Liver (tissue), 9 donors: Measurements from ENCODE around the gene TCHHL1. TPM values are rescaled to one million over a fixed set of nuclear protein-coding genes. Genes with fewer than 3 reads are reported as not detected.

ENCODE experiments used
- DNase-seq: peaks from one replicate; pipeline ENCODE4 v3.0.0-alpha.2; 2017; ENCODE audit warnings: low spot score
- H3K27ac ChIP-seq, 2 donors: one replicate each; pipeline ENCODE4 v1.7.0; 2013; ENCODE audit warnings: inconsistent platforms in 2 of 2, low read length in 2 of 2, control low read depth in 1 of 2, low read depth in 1 of 2, mild to moderate bottlenecking in 1 of 2
- H3K27me3 ChIP-seq, 4 donors: one replicate each; pipeline versions ENCODE4 v1.6.1 to v1.7.0; 2013; ENCODE audit warnings: low read length in 3 of 4, inconsistent platforms in 1 of 4, mild to moderate bottlenecking in 1 of 4, moderate library complexity in 1 of 4; ENCODE audit not compliant: control insufficient read depth in 4 of 4, insufficient read depth in 4 of 4
- H3K36me3 ChIP-seq, 4 donors: one replicate each; pipeline versions ENCODE4 v1.6.1 to v1.7.0; 2013; ENCODE audit warnings: low read length in 3 of 4, mild to moderate bottlenecking in 3 of 4, low read depth in 1 of 4, moderate library complexity in 1 of 4; ENCODE audit not compliant: control insufficient read depth in 4 of 4, insufficient read depth in 3 of 4
- H3K4me1 ChIP-seq, 4 donors: one replicate each; pipeline versions ENCODE4 v1.6.1 to v1.7.0; 2013; ENCODE audit warnings: low read length in 3 of 4, mild to moderate bottlenecking in 3 of 4, moderate library complexity in 1 of 4; ENCODE audit not compliant: control insufficient read depth in 4 of 4, insufficient read depth in 4 of 4
- H3K4me3 ChIP-seq, 3 donors: one replicate each; pipeline versions ENCODE4 v1.6.1 to v1.7.0; 2013; ENCODE audit warnings: low read length in 3 of 3, control low read depth in 1 of 3, low read depth in 1 of 3, mild to moderate bottlenecking in 1 of 3
- H3K9ac ChIP-seq, 2 donors: one replicate each; pipeline ENCODE4 v1.7.0; 2013; ENCODE audit warnings: low read length in 2 of 2, mild to moderate bottlenecking in 2 of 2, moderate library complexity in 2 of 2, control low read depth in 1 of 2, low read depth in 1 of 2
- H3K9me3 ChIP-seq, 4 donors: one replicate each; pipeline versions ENCODE4 v1.6.1 to v1.7.0; 2013; ENCODE audit warnings: low read length in 3 of 4; ENCODE audit not compliant: control insufficient read depth in 4 of 4
- EGR1 ChIP-seq, 2 donors: IDR thresholded peaks; 2 replicates each; pipeline ENCODE4 v1.6.1; 2016 to 2018; ENCODE audit warnings: antibody characterized with exemption in 2 of 2, low read depth in 2 of 2
- FOXA1 ChIP-seq: IDR thresholded peaks from 2 replicates; pipeline ENCODE4 v1.6.1; 2016; ENCODE audit warnings: antibody characterized with exemption
- FOXA2 ChIP-seq: IDR thresholded peaks from 2 replicates; pipeline ENCODE4 v1.6.1; 2016; ENCODE audit warnings: antibody characterized with exemption
- GABPA ChIP-seq, 2 donors: IDR thresholded peaks in 1 of 2; conservative IDR thresholded peaks in 1 of 2; 2 replicates each; pipeline ENCODE4 v1.6.1; 2016; ENCODE audit warnings: antibody characterized with exemption in 2 of 2, mild to moderate bottlenecking in 1 of 2, moderate library complexity in 1 of 2
- HNF4A ChIP-seq, 2 donors: conservative IDR thresholded peaks; 2 replicates each; pipeline ENCODE4 v1.6.1; 2016; ENCODE audit warnings: antibody characterized with exemption in 2 of 2, mild to moderate bottlenecking in 2 of 2
- HNF4G ChIP-seq: IDR thresholded peaks from 2 replicates; pipeline ENCODE4 v1.6.1; 2016; ENCODE audit warnings: antibody characterized with exemption
- JUND ChIP-seq, 2 donors: IDR thresholded peaks; 2 replicates each; pipeline ENCODE4 v1.6.1; 2016; ENCODE audit warnings: antibody characterized with exemption in 2 of 2
- MAX ChIP-seq: IDR thresholded peaks from 2 replicates; pipeline ENCODE4 v1.6.1; 2016; ENCODE audit warnings: antibody characterized with exemption
- NR2F2 ChIP-seq: IDR thresholded peaks from 2 replicates; pipeline ENCODE4 v1.6.1; 2016; ENCODE audit warnings: antibody characterized with exemption
- RAD21 ChIP-seq, 2 donors: IDR thresholded peaks; 2 replicates each; pipeline ENCODE4 v1.6.1; 2016; ENCODE audit warnings: antibody characterized with exemption in 2 of 2, mild to moderate bottlenecking in 2 of 2
- REST ChIP-seq: IDR thresholded peaks from 2 replicates; pipeline ENCODE4 v1.6.1; 2016; ENCODE audit warnings: antibody characterized with exemption, mild to moderate bottlenecking
- RXRA ChIP-seq, 2 donors: IDR thresholded peaks; 2 replicates each; pipeline ENCODE4 v1.6.1; 2017 to 2018; ENCODE audit warnings: antibody characterized with exemption in 2 of 2, mild to moderate bottlenecking in 1 of 2
- SP1 ChIP-seq: IDR thresholded peaks from 2 replicates; pipeline ENCODE4 v1.6.1; 2018; ENCODE audit warnings: antibody characterized with exemption, mild to moderate bottlenecking
- TAF1 ChIP-seq: conservative IDR thresholded peaks from 2 replicates; pipeline ENCODE4 v1.6.1; 2016; ENCODE audit warnings: antibody characterized with exemption, mild to moderate bottlenecking
- YY1 ChIP-seq: IDR thresholded peaks from 2 replicates; pipeline ENCODE4 v1.6.1; 2016; ENCODE audit warnings: antibody characterized with exemption, mild to moderate bottlenecking
- ZBTB33 ChIP-seq: IDR thresholded peaks from 2 replicates; pipeline ENCODE4 v1.6.1; 2016; ENCODE audit warnings: antibody characterized with exemption
- WGBS: extraction: QIAGEN DNeasy Blood & Tissue Kit; methylation state at CpG from one replicate; pipeline ENCODE4 v1.1.7; 2013; 5-methylcytosine and 5-hydroxymethylcytosine counted together
- polyA plus RNA-seq, 2 donors: library from polyadenylated mRNA; stranded (reverse) in 1 of 2; unstranded in 1 of 2; fragments of 200-250 nt in 1 of 2; fragments of >200 nt in 1 of 2; fragmentation: Nextera tagmentation in 1 of 2; extraction: Ambion mirVana in 1 of 2; gene quantifications; one replicate each; pipeline versions ENCODE4 v1.2.1 to v1.2.3, GENCODE V29; 2013 to 2015
- total RNA-seq, 2 donors: library from RNA; depleted of rRNA; stranded (reverse); fragments of >200 nt; gene quantifications; one replicate each; pipeline ENCODE4 v1.2.3, GENCODE V29; 2014
- TF ChIP-seq, protein P1 (sequence below): IDR thresholded peaks from 2 replicates; pipeline ENCODE4 v1.6.1; 2016; ENCODE audit warnings: antibody characterized with exemption
- TF ChIP-seq, protein P2 (sequence below): fragments of 150-350 bp; IDR thresholded peaks from 2 replicates; pipeline ENCODE4 v1.5.1; 2017; ENCODE audit warnings: improper control_type of control experiment, low read depth, low read length; ENCODE audit not compliant: missing input control
- donor health status: healthy.
- donor health status: healthy.
- donor health status: healthy.
- donor health status: healthy.
- donor health status: healthy.

The TCHHL1 gene
- total and polyA plus RNA-seq, 4 donors: not detected

GRCh38 chr1:152067929-152068328 lies 20.9 kb downstream of the TCHHL1 start:
- H3K9me3 ChIP-seq: no peaks in the 10 kb centered on the region
- no peaks in the 10 kb centered on the region for H3K4me1 ChIP-seq
- no peaks in the 10 kb centered on the region for H3K36me3 ChIP-seq
- 62% methylated on average over 1 of the region's 1 CpG for WGBS
- no peak overlapping the region for H3K27ac ChIP-seq
- DNase-seq: no peak
- TF ChIP-seq, protein P1, sequence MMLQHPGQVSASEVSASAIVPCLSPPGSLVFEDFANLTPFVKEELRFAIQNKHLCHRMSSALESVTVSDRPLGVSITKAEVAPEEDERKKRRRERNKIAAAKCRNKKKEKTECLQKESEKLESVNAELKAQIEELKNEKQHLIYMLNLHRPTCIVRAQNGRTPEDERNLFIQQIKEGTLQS: no peak
- TF ChIP-seq MAX (no peak), RAD21 (IDR thresholded peaks at IDR 0.05) (no peak), JUND (IDR thresholded peaks at IDR 0.05) (no peak), FOXA2 (no peak), YY1 (no peak)
- TF ChIP-seq, protein P2, sequence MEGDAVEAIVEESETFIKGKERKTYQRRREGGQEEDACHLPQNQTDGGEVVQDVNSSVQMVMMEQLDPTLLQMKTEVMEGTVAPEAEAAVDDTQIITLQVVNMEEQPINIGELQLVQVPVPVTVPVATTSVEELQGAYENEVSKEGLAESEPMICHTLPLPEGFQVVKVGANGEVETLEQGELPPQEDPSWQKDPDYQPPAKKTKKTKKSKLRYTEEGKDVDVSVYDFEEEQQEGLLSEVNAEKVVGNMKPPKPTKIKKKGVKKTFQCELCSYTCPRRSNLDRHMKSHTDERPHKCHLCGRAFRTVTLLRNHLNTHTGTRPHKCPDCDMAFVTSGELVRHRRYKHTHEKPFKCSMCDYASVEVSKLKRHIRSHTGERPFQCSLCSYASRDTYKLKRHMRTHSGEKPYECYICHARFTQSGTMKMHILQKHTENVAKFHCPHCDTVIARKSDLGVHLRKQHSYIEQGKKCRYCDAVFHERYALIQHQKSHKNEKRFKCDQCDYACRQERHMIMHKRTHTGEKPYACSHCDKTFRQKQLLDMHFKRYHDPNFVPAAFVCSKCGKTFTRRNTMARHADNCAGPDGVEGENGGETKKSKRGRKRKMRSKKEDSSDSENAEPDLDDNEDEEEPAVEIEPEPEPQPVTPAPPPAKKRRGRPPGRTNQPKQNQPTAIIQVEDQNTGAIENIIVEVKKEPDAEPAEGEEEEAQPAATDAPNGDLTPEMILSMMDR: no peak
- no peak overlapping the region for H3K9ac ChIP-seq
- H3K27me3 ChIP-seq: peaks cover 0 to 3% (median 1%) of the 10 kb centered on the region in 4 donors
- H3K4me3 ChIP-seq: no peak overlapping the region

DNA sequence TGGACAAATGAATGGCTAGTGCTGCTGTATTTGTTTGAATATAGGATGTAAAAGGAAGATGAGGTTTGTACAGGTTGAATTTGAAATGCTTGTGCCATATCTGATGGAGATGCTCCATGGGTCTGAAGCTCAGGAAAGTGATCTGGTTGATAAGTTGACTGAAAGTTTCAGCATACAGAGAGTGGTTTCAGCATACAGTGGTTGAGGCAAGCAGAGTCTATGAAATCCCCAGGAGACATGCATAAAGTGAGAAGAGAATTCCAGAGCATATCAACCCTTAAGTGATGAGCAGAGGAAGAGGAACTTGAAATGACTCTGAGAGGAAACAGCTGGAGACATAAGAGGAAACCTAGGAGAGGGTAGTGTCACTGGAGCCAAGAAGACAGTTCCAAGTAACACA lies 21.7 kb downstream of the TCHHL1 start:
- Histone ChIP-seq H3K9ac (no peak overlapping the region), H3K36me3 (no peaks in the 10 kb centered on the region), H3K27ac (no peak overlapping the region), H3K4me3 (no peak overlapping the region), H3K27me3 (peaks cover 0 to 3% (median 1%) of the 10 kb centered on the region in 4 donors), H3K9me3 (no peaks in the 10 kb centered on the region), H3K4me1 (no peaks in the 10 kb centered on the region)
- no peak for DNase-seq
- TF ChIP-seq RAD21 (IDR thresholded peaks at IDR 0.05) (no peak), REST (no peak), HNF4A (conservative IDR thresholded peaks at IDR 0.05) (no peak), EGR1 (IDR thresholded peaks at IDR 0.05; ENCODE audit: low read depth in 2 of 2) (no peak), ZBTB33 (no peak), GABPA (IDR thresholded peaks at IDR 0.05 in 1 of 2, conservative IDR thresholded peaks at IDR 0.05 in 1 of 2) (no peak), RXRA (IDR thresholded peaks at IDR 0.05) (no peak), FOXA1 (no peak), NR2F2 (no peak), TAF1 (no peak), HNF4G (no peak), YY1 (no peak), SP1 (no peak), MAX (no peak), JUND (IDR thresholded peaks at IDR 0.05) (no peak), FOXA2 (no peak)
- TF ChIP-seq, protein P2: no peak
- TF ChIP-seq, protein P1: no peak
